Mesodermal cell (in vitro differentiated cells): ENCODE results near the gene SGO2. TPM values are rescaled to one million over a fixed set of nuclear protein-coding genes. Genes with fewer than 3 reads are reported as not detected.

Experiments used
- H3K27ac ChIP-seq: 2 replicates; pipeline ENCODE4 v1.7.0; 2013; ENCODE audit warnings: mild to moderate bottlenecking, low read depth, low read length, moderate library complexity; ENCODE audit not compliant: severe bottlenecking
- H3K36me3 ChIP-seq: 2 replicates; pipeline ENCODE4 v1.7.1; 2013; ENCODE audit warnings: mild to moderate bottlenecking, low read length, moderate library complexity; ENCODE audit not compliant: control insufficient read depth, insufficient read depth
- H3K4me1 ChIP-seq: one replicate; pipeline ENCODE4 v1.7.1; 2013; ENCODE audit warnings: mild to moderate bottlenecking, low read length; ENCODE audit not compliant: insufficient read depth, control insufficient read depth, poor library complexity, severe bottlenecking
- H3K4me3 ChIP-seq: 2 replicates; pipeline ENCODE4 v1.7.0; 2013; ENCODE audit warnings: low read length, control low read depth, mild to moderate bottlenecking; ENCODE audit not compliant: insufficient read depth, poor library complexity, severe bottlenecking; ENCODE audit errors: extremely low read depth
- H3K9me3 ChIP-seq: 2 replicates; pipeline ENCODE4 v1.7.1; 2013; ENCODE audit warnings: mild to moderate bottlenecking, low read length, moderate library complexity; ENCODE audit not compliant: control insufficient read depth
- WGBS, 2 experiments: methylation state at CpG; one replicate each; pipeline ENCODE4 v1.1.5; 2013; ENCODE audit warnings: missing lambda C conversion rate in 2 of 2; ENCODE audit not compliant: insufficient coverage in 2 of 2; 5-methylcytosine and 5-hydroxymethylcytosine counted together
- polyA plus RNA-seq, 2 experiments: library from polyadenylated mRNA; stranded (reverse); fragments of 50-300 nt; gene quantifications; one replicate each; pipeline ENCODE4 v1.2.3, GENCODE V29; 2013

Gene SGO2, protein sequence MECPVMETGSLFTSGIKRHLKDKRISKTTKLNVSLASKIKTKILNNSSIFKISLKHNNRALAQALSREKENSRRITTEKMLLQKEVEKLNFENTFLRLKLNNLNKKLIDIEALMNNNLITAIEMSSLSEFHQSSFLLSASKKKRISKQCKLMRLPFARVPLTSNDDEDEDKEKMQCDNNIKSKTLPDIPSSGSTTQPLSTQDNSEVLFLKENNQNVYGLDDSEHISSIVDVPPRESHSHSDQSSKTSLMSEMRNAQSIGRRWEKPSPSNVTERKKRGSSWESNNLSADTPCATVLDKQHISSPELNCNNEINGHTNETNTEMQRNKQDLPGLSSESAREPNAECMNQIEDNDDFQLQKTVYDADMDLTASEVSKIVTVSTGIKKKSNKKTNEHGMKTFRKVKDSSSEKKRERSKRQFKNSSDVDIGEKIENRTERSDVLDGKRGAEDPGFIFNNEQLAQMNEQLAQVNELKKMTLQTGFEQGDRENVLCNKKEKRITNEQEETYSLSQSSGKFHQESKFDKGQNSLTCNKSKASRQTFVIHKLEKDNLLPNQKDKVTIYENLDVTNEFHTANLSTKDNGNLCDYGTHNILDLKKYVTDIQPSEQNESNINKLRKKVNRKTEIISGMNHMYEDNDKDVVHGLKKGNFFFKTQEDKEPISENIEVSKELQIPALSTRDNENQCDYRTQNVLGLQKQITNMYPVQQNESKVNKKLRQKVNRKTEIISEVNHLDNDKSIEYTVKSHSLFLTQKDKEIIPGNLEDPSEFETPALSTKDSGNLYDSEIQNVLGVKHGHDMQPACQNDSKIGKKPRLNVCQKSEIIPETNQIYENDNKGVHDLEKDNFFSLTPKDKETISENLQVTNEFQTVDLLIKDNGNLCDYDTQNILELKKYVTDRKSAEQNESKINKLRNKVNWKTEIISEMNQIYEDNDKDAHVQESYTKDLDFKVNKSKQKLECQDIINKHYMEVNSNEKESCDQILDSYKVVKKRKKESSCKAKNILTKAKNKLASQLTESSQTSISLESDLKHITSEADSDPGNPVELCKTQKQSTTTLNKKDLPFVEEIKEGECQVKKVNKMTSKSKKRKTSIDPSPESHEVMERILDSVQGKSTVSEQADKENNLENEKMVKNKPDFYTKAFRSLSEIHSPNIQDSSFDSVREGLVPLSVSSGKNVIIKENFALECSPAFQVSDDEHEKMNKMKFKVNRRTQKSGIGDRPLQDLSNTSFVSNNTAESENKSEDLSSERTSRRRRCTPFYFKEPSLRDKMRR
- polyA plus RNA-seq (2013, experiment 1 of 2): 26.0 TPM
- 36.6 TPM for polyA plus RNA-seq (2013, experiment 2 of 2)

- no peaks in the 10 kb centered on the region for H3K9me3 ChIP-seq
- no peaks in the 10 kb centered on the region for H3K36me3 ChIP-seq
- H3K4me1 ChIP-seq: no peaks in the 10 kb centered on the region
- peak within 1 kb of the TSS; percentile 75 for H3K4me3 ChIP-seq
- peak within 1 kb of the TSS; percentile 48 for H3K27ac ChIP-seq
- 1% methylated on average over 47 to 56 of the region's 56 CpGs for WGBS, 2 experiments
These were observed at the start of gene SGO2 for GRCh38 chr2:200525882-200526651. TSS of gene SGO2 (plus strand) at chr2:200526207. CDS start at chr2:200532976, 6,769 bp downstream.

DNA sequence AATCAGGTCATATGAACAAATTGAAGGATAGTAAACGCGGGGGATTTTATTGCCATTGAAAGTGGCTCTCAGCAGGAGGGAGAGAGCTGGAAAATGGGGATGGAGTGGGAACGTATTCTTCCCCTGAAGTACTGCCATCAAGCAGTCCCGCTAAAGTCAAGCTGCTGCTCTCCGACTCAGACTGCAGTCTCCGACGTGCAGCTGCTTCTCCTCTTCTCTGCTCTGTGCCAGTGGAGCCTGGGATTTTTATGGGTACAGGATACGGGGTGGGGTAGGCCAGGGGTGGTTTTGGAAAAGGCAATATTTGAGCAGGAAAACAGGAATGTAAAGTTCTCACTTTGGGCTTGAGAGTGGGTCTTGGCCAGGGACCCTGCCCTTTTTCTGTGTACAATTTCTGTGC is 49.2 kb upstream of the SGO2 start:
- no peak overlapping the region for H3K27ac ChIP-seq
- H3K4me1 ChIP-seq: no peaks in the 10 kb centered on the region
- H3K36me3 ChIP-seq: peaks cover 77% of the 10 kb centered on the region
- no peak overlapping the region for H3K4me3 ChIP-seq
- no peaks in the 10 kb centered on the region for H3K9me3 ChIP-seq
- 83 to 88% methylated on average over 4 to 8 of the region's 8 CpGs for WGBS, 2 experiments

DNA sequence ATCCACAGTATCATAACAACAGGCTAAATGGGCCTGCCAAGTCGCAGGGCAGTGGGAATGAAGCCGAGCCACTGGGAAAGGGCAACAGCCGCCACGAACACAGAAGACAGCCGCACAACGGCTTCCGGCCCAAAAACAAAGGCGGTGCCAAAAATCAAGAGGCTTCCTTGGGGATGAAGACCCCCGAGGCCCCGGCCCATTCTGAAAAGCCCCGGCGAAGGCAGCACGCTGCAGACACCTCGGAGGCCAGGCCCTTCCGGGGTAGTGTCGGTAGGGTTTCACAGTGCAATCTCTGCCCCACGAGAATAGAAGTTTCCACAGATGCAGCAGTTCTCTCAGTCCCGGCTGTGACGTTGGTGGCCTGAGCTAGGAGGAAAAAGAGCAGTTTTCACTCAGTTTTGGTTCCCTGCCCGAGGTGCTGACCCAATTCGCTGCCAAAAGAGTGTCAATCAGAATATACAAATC is 48.3 kb upstream of the SGO2 start:
- H3K36me3 ChIP-seq: peaks cover 68% of the 10 kb centered on the region
- no peaks in the 10 kb centered on the region for H3K9me3 ChIP-seq
- no peak overlapping the region for H3K4me3 ChIP-seq
- no peak overlapping the region for H3K27ac ChIP-seq
- WGBS, 2 experiments: 93 to 96% methylated on average over 21 of the region's 21 CpGs
- H3K4me1 ChIP-seq: no peaks in the 10 kb centered on the region

DNA sequence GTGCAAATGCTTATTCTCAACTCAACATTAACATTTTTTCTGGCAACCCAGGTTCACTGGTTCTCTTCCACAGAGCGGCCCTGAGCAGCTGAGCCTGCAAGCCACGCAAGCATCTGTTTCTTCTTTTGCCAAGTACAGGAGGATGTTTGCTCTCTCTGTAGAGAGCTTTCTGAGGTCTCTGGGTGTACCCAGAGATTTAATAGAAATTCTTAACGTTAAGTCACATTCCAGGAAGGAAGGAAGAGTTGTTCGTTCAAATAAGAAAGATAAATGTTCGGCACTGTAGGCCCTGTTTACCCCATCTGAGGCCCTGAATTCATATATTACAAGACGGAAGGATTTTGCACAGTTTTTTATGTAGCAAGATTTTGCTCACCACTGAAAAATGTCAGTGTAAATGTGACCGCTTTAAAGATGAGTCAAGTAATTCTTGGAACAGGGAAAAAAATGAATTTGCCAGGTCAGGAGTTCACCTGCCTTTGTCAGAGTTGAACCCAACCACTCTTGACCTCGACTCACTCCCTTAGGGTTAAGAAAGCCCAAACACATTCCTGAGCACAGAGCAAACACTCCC is 46.2 kb upstream of the SGO2 start:
- H3K4me1 ChIP-seq: no peaks in the 10 kb centered on the region
- peaks cover 48% of the 10 kb centered on the region for H3K36me3 ChIP-seq
- no peak overlapping the region for H3K4me3 ChIP-seq
- H3K9me3 ChIP-seq: no peaks in the 10 kb centered on the region
- H3K27ac ChIP-seq: no peak overlapping the region
- WGBS, 2 experiments: 75 to 98% methylated on average over 5 to 6 of the region's 8 CpGs

DNA sequence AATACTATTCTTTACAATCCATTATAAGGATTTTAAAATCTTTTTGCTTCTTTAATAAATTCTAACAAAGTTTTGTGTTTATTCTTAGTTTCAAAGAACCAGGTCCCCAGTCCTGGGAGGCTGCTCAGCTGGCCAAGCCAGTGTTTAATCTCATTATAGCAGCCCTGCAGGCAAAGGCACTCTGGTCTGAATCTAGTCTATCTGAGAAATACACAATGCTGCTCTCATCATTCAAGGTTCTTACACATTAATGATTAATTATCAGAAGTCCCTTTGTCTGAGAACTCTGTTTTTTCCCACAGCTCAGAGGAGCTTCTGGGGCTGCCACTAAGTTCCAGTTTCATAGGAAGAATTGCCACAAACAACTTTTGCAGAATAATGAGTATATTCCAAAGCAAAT is 43.8 kb upstream of the SGO2 start:
- H3K4me3 ChIP-seq: no peak overlapping the region
- no peak overlapping the region for H3K27ac ChIP-seq
- H3K36me3 ChIP-seq: peaks cover 25% of the 10 kb centered on the region
- H3K9me3 ChIP-seq: no peaks in the 10 kb centered on the region
- no peaks in the 10 kb centered on the region for H3K4me1 ChIP-seq

- 60 to 75% methylated on average over 1 of the region's 4 CpGs for WGBS, 2 experiments
- Histone ChIP-seq H3K9me3 (no peaks in the 10 kb centered on the region), H3K36me3 (peaks cover 9% of the 10 kb centered on the region), H3K4me1 (no peaks in the 10 kb centered on the region), H3K4me3 (no peak overlapping the region), H3K27ac (no peak overlapping the region)
These were observed 42.2 kb upstream of the SGO2 start for GRCh38 chr2:200483729-200484198.

GRCh38 chr2:200484934-200485333 is 41.1 kb upstream of the SGO2 start:
- Histone ChIP-seq H3K27ac (no peak overlapping the region), H3K4me1 (no peaks in the 10 kb centered on the region), H3K36me3 (no peaks in the 10 kb centered on the region), H3K9me3 (no peaks in the 10 kb centered on the region), H3K4me3 (no peak overlapping the region)
- 83 to 97% methylated on average over 1 to 3 of the region's 3 CpGs for whole genome bisulfite sequencing, 2 experiments

- Histone ChIP-seq H3K4me3 (no peak overlapping the region), H3K4me1 (no peaks in the 10 kb centered on the region), H3K9me3 (no peaks in the 10 kb centered on the region), H3K36me3 (peaks cover 3% of the 10 kb centered on the region), H3K27ac (no peak overlapping the region)
- WGBS, 2 experiments: 91 to 100% methylated on average over 1 of the region's 2 CpGs
These were observed 39.5 kb upstream of the SGO2 start for GRCh38 chr2:200486529-200486928.

- Histone ChIP-seq H3K27ac (no peak overlapping the region), H3K4me1 (no peaks in the 10 kb centered on the region)
These were observed 37.8 kb upstream of the SGO2 start for GRCh38 chr2:200488169-200488568.

More at GRCh38 chr2:200488169-200488568, 37.8 kb upstream of the SGO2 start:
- Histone ChIP-seq H3K4me3 (no peak overlapping the region), H3K36me3 (peaks cover 8% of the 10 kb centered on the region), H3K9me3 (no peaks in the 10 kb centered on the region)
- WGBS, 2 experiments: 89 to 100% methylated on average over 3 of the region's 4 CpGs
